Measurements from ENCODE around the gene U2AF1L4. TPM values are rescaled to one million over a fixed set of nuclear protein-coding genes. Genes with fewer than 3 reads are reported as not detected.
"Not testable (repeated sequence)": the region's sequence is repeated elsewhere in the genome, so short reads cannot be mapped to it uniquely, and the experiment has no call there.

The U2AF1L4 gene
- total RNA-seq, 5 donors from 2014 or later (not counting 1 experiment from before 2014, with no cell fraction given) = 40.2 to 74.1 (median 49.3) TPM

- peaks cover 4 to 19% of the 10 kb centered on the region in 2 experiments for H3K4me1 ChIP-seq (ENCODE audit: control insufficient read depth in 1 of 2, extremely low read depth in 1 of 2, insufficient read depth in 2 of 2, low read length in 2 of 2)
- Mint-ChIP-seq H3K27ac (peak within 1 kb of the TSS in 1 of 2 donors; percentile 64), H3K4me1 (peaks cover 6 to 20% (median 20%) of the 10 kb centered on the region in 3 donors), H3K9me3 (no peaks in the 10 kb centered on the region), H3K4me3 (peak within 1 kb of the TSS; percentile 78 to 88 (median 80)), H3K27me3 (no peaks in the 10 kb centered on the region), H3K36me3 (peaks cover 4% of the 10 kb centered on the region)
- no peaks in the 10 kb centered on the region for H3K27me3 ChIP-seq (replicated peaks in 1 of 2; ENCODE audit: control insufficient read depth in 2 of 2, extremely low read depth in 1 of 2, insufficient read depth in 2 of 2, low read length in 1 of 2)
- H3K36me3 ChIP-seq (ENCODE audit: control insufficient read depth in 2 of 2, extremely low read depth in 1 of 2, insufficient read depth in 1 of 2, low read length in 1 of 2) = peaks cover 0 to 3% of the 10 kb centered on the region in 2 donors
- WGBS (ENCODE audit: insufficient coverage) = under 1% methylated on average over 68 of the region's 82 CpGs
- ATAC-seq (replicated peaks in 1 of 4) (peak; percentile 96 to 99 (median 98)), DNase-seq (peak; percentile 94 to 100 (median 98))
- CTCF ChIA-PET = no interaction called here
- H3K9me3 ChIP-seq = no peaks in the 10 kb centered on the region
- H3K27ac ChIP-seq (ENCODE audit: low read length) = no peak within 1 kb of the TSS
- H3K4me3 ChIP-seq (ENCODE audit: control insufficient read depth in 1 of 2, extremely low read depth in 1 of 2, low read length in 1 of 2) = peak within 1 kb of the TSS in 1 of 2 donors; percentile 62
- POLR2A ChIA-PET = no interaction called here
These were observed 30.3 kb upstream of the U2AF1L4 start, which contains the start of gene ARHGAP33 for GRCh38 chr19:35775298-35776101. ARHGAP33 (plus strand) TSS chr19:35775564; CDS start chr19:35775659, 95 bp downstream.

- ATAC-seq (replicated peaks in 1 of 4) = peak in 1 of 4 experiments; percentile 19
These were observed 29.8 kb upstream of the U2AF1L4 start for GRCh38 chr19:35775046-35775297.

GRCh38 chr19:35774274-35775045 is 29.2 kb upstream of the U2AF1L4 start:
- POLR2A ChIA-PET = no interaction called here
- H3K27ac Mint-ChIP-seq = peak overlapping the region in 1 of 2 donors; percentile 64
- no peak for ATAC-seq (replicated peaks in 1 of 4)

More at GRCh38 chr19:35775046-35775297, 29.8 kb upstream of the U2AF1L4 start:
- peaks cover 4 to 19% of the 10 kb centered on the region in 2 experiments for H3K4me1 ChIP-seq (ENCODE audit: control insufficient read depth in 1 of 2, extremely low read depth in 1 of 2, insufficient read depth in 2 of 2, low read length in 2 of 2)
- no peaks in the 10 kb centered on the region for H3K27me3 Mint-ChIP-seq
- H3K27ac ChIP-seq (ENCODE audit: low read length) = no peak overlapping the region
- no peaks in the 10 kb centered on the region for H3K27me3 ChIP-seq (replicated peaks in 1 of 2; ENCODE audit: control insufficient read depth in 2 of 2, extremely low read depth in 1 of 2, insufficient read depth in 2 of 2, low read length in 1 of 2)
- ChIA-PET CTCF (no interaction called here), POLR2A (no interaction called here)
- no peak for DNase-seq
- no peaks in the 10 kb centered on the region for H3K9me3 Mint-ChIP-seq
- 20% methylated on average over 7 of the region's 9 CpGs for WGBS (ENCODE audit: insufficient coverage)
- H3K36me3 Mint-ChIP-seq = peaks cover 4% of the 10 kb centered on the region
- H3K4me1 Mint-ChIP-seq = peaks cover 6 to 20% (median 20%) of the 10 kb centered on the region in 3 donors
- H3K27ac Mint-ChIP-seq = no peak overlapping the region
- H3K4me3 ChIP-seq (ENCODE audit: control insufficient read depth in 1 of 2, extremely low read depth in 1 of 2, low read length in 1 of 2) = peak overlapping the region in 1 of 2 donors; percentile 62
- H3K4me3 Mint-ChIP-seq = peak overlapping the region; percentile 78 to 88 (median 80)
- peaks cover 0 to 1% of the 10 kb centered on the region in 2 donors for H3K36me3 ChIP-seq (ENCODE audit: control insufficient read depth in 2 of 2, extremely low read depth in 1 of 2, insufficient read depth in 1 of 2, low read length in 1 of 2)
- H3K9me3 ChIP-seq = no peaks in the 10 kb centered on the region

GRCh38 chr19:35773020-35773806 is 28.0 kb upstream of the U2AF1L4 start:
- H3K4me3 Mint-ChIP-seq = no peak overlapping the region
- ATAC-seq (replicated peaks in 1 of 4) (no peak), DNase-seq (no peak)
- WGBS (ENCODE audit: insufficient coverage) = 100% methylated on average over 2 of the region's 9 CpGs
- H3K36me3 Mint-ChIP-seq = peaks cover 4% of the 10 kb centered on the region
- H3K27me3 Mint-ChIP-seq = no peaks in the 10 kb centered on the region
- no peak overlapping the region for H3K27ac Mint-ChIP-seq
- ChIA-PET POLR2A (no interaction called here), CTCF (interaction anchor here in 1 of 2 donors (0.6 kb wide), 1 partner anchor 78 kb away, joined by 4 read pairs; no protein-coding TSS in a partner anchor)
- Histone ChIP-seq H3K36me3 (ENCODE audit: control insufficient read depth in 2 of 2, extremely low read depth in 1 of 2, insufficient read depth in 1 of 2, low read length in 1 of 2) (peaks cover 0 to 4% of the 10 kb centered on the region in 2 donors), H3K4me3 (ENCODE audit: control insufficient read depth in 1 of 2, extremely low read depth in 1 of 2, low read length in 1 of 2) (no peak overlapping the region), H3K4me1 (ENCODE audit: control insufficient read depth in 1 of 2, extremely low read depth in 1 of 2, insufficient read depth in 2 of 2, low read length in 2 of 2) (peaks cover 4 to 19% of the 10 kb centered on the region in 2 experiments), H3K27me3 (replicated peaks in 1 of 2; ENCODE audit: control insufficient read depth in 2 of 2, extremely low read depth in 1 of 2, insufficient read depth in 2 of 2, low read length in 1 of 2) (no peaks in the 10 kb centered on the region), H3K9me3 (no peaks in the 10 kb centered on the region), H3K27ac (ENCODE audit: low read length) (no peak overlapping the region)
- H3K4me1 Mint-ChIP-seq = peaks cover 6 to 20% (median 20%) of the 10 kb centered on the region in 3 donors
- H3K9me3 Mint-ChIP-seq = no peaks in the 10 kb centered on the region

More at GRCh38 chr19:35774274-35775045, 29.2 kb upstream of the U2AF1L4 start:
- Histone ChIP-seq H3K9me3 (no peaks in the 10 kb centered on the region), H3K4me1 (ENCODE audit: control insufficient read depth in 1 of 2, extremely low read depth in 1 of 2, insufficient read depth in 2 of 2, low read length in 2 of 2) (peaks cover 4 to 19% of the 10 kb centered on the region in 2 experiments), H3K36me3 (ENCODE audit: control insufficient read depth in 2 of 2, extremely low read depth in 1 of 2, insufficient read depth in 1 of 2, low read length in 1 of 2) (no peaks in the 10 kb centered on the region), H3K4me3 (ENCODE audit: control insufficient read depth in 1 of 2, extremely low read depth in 1 of 2, low read length in 1 of 2) (peak overlapping the region in 1 of 2 donors; percentile 62), H3K27me3 (replicated peaks in 1 of 2; ENCODE audit: control insufficient read depth in 2 of 2, extremely low read depth in 1 of 2, insufficient read depth in 2 of 2, low read length in 1 of 2) (no peaks in the 10 kb centered on the region), H3K27ac (ENCODE audit: low read length) (no peak overlapping the region)
- no peak for DNase-seq
- Mint-ChIP-seq H3K36me3 (peaks cover 4% of the 10 kb centered on the region), H3K9me3 (no peaks in the 10 kb centered on the region), H3K27me3 (no peaks in the 10 kb centered on the region), H3K4me1 (peaks cover 6 to 20% (median 20%) of the 10 kb centered on the region in 3 donors), H3K4me3 (peak overlapping the region; percentile 78 to 88 (median 80))
- 62% methylated on average over 12 of the region's 16 CpGs for WGBS (ENCODE audit: insufficient coverage)
- CTCF ChIA-PET = no interaction called here

GRCh38 chr19:35772362-35772761 is 27.1 kb upstream of the U2AF1L4 start:
- CTCF ChIA-PET; H3K36me3 ChIP-seq (ENCODE audit: control insufficient read depth in 2 of 2, extremely low read depth in 1 of 2, insufficient read depth in 1 of 2, low read length in 1 of 2); ATAC-seq (replicated peaks in 1 of 4); H3K27ac Mint-ChIP-seq; DNase-seq; H3K9me3 ChIP-seq; POLR2A ChIA-PET; H3K9me3 Mint-ChIP-seq; H3K27me3 Mint-ChIP-seq; H3K4me3 Mint-ChIP-seq; H3K27ac ChIP-seq (ENCODE audit: low read length); H3K4me3 ChIP-seq (ENCODE audit: control insufficient read depth in 1 of 2, extremely low read depth in 1 of 2, low read length in 1 of 2); H3K27me3 ChIP-seq (replicated peaks in 1 of 2; ENCODE audit: control insufficient read depth in 2 of 2, extremely low read depth in 1 of 2, insufficient read depth in 2 of 2, low read length in 1 of 2); H3K36me3 Mint-ChIP-seq: not testable (repeated sequence)
- H3K4me1 Mint-ChIP-seq = peaks cover 6 to 20% (median 20%) of the 10 kb centered on the region in 3 donors
- peaks cover 4 to 19% of the 10 kb centered on the region in 2 experiments for H3K4me1 ChIP-seq (ENCODE audit: control insufficient read depth in 1 of 2, extremely low read depth in 1 of 2, insufficient read depth in 2 of 2, low read length in 2 of 2)
- WGBS (ENCODE audit: insufficient coverage) = 94% methylated on average over 3 of the region's 5 CpGs

GRCh38 chr19:35768082-35768421 is 22.8 kb upstream of the U2AF1L4 start:
- Histone ChIP-seq H3K27ac (ENCODE audit: low read length) (no peak overlapping the region), H3K9me3 (no peaks in the 10 kb centered on the region), H3K36me3 (ENCODE audit: control insufficient read depth in 2 of 2, extremely low read depth in 1 of 2, insufficient read depth in 1 of 2, low read length in 1 of 2) (peaks cover 4 to 25% of the 10 kb centered on the region in 2 donors), H3K4me1 (ENCODE audit: control insufficient read depth in 1 of 2, extremely low read depth in 1 of 2, insufficient read depth in 2 of 2, low read length in 2 of 2) (no peaks in the 10 kb centered on the region), H3K4me3 (ENCODE audit: control insufficient read depth in 1 of 2, extremely low read depth in 1 of 2, low read length in 1 of 2) (no peak overlapping the region), H3K27me3 (replicated peaks in 1 of 2; ENCODE audit: control insufficient read depth in 2 of 2, extremely low read depth in 1 of 2, insufficient read depth in 2 of 2, low read length in 1 of 2) (no peaks in the 10 kb centered on the region)
- WGBS (ENCODE audit: insufficient coverage) = 97% methylated on average over 15 of the region's 15 CpGs
- no peaks in the 10 kb centered on the region for H3K9me3 Mint-ChIP-seq
- ChIA-PET POLR2A (no interaction called here), CTCF (no interaction called here)
- ATAC-seq (replicated peaks in 1 of 4) = no peak
- no peaks in the 10 kb centered on the region for H3K4me1 Mint-ChIP-seq
- H3K4me3 Mint-ChIP-seq = no peak overlapping the region
- no peaks in the 10 kb centered on the region for H3K27me3 Mint-ChIP-seq
- no peak overlapping the region for H3K27ac Mint-ChIP-seq
- peaks cover 7% of the 10 kb centered on the region for H3K36me3 Mint-ChIP-seq
- no peak for DNase-seq
